ENCODE results near the gene DDX51.

The DDX51 gene

DNA sequence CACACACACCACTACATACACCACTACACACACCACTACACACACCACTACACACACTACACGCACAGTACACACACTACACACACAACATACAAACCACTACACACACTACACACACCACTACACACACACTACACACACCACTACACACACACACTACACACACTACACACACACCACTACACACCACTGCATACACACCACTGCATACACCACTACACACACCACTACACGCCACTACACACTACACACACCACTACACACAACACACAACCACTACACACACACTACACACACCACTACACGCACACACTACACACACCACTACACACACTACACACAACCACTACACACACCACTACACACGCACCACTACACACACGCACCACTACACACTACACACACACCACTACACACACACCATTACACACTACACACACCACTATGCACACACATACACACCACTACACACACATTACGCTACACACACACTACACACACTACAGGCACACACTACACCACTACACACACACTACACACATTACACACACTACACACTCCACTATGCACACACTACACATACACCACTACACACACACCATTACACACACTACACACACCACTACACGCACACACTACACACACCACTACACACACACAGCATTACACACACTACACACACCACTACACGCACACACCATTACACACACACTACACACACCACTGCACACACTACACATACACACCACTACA, 12.6 kb upstream of the DDX51 start:
- TF ChIP-seq, protein P1, sequence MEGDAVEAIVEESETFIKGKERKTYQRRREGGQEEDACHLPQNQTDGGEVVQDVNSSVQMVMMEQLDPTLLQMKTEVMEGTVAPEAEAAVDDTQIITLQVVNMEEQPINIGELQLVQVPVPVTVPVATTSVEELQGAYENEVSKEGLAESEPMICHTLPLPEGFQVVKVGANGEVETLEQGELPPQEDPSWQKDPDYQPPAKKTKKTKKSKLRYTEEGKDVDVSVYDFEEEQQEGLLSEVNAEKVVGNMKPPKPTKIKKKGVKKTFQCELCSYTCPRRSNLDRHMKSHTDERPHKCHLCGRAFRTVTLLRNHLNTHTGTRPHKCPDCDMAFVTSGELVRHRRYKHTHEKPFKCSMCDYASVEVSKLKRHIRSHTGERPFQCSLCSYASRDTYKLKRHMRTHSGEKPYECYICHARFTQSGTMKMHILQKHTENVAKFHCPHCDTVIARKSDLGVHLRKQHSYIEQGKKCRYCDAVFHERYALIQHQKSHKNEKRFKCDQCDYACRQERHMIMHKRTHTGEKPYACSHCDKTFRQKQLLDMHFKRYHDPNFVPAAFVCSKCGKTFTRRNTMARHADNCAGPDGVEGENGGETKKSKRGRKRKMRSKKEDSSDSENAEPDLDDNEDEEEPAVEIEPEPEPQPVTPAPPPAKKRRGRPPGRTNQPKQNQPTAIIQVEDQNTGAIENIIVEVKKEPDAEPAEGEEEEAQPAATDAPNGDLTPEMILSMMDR (IDR thresholded peaks at IDR 0.05; ENCODE audit: low read depth, low read length, missing control alignments): no peak
- H3K4me3 ChIP-seq (replicated peaks; ENCODE audit: low read depth, low read length): no peak overlapping the region
- no peak for DNase-seq (ENCODE audit: extremely low read depth, low read depth)

DNA sequence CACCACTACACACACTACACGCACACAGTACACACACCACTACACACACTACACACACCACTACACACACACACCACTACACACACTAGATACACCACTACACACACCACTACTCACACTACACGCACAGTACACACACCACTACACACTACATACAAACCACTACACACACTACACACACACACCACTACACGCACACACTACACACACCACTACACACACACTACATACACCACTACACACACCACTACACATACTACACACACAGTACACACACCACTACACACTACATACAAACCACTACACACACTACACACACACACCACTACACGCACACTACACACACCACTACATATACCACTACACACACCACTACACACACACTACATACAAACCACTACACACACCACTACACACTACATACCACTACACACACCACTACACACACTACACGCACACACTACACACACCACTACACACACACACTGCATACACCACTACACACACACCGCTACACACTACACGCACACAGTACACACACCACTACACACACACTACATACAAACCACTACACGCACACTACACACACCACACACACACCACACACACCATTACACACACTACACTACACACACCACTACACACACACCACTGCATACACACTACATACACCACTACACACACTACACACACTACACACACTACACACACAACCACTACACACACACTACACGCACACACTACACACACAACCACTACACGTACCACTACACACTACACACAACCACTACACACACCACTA, 11.9 kb upstream of the DDX51 start:
- TF ChIP-seq, protein P1 (IDR thresholded peaks at IDR 0.05; ENCODE audit: low read depth, low read length, missing control alignments): no peak
- H3K4me3 ChIP-seq (replicated peaks; ENCODE audit: low read depth, low read length): no peak overlapping the region
- no peak for DNase-seq (ENCODE audit: extremely low read depth, low read depth)

DNA sequence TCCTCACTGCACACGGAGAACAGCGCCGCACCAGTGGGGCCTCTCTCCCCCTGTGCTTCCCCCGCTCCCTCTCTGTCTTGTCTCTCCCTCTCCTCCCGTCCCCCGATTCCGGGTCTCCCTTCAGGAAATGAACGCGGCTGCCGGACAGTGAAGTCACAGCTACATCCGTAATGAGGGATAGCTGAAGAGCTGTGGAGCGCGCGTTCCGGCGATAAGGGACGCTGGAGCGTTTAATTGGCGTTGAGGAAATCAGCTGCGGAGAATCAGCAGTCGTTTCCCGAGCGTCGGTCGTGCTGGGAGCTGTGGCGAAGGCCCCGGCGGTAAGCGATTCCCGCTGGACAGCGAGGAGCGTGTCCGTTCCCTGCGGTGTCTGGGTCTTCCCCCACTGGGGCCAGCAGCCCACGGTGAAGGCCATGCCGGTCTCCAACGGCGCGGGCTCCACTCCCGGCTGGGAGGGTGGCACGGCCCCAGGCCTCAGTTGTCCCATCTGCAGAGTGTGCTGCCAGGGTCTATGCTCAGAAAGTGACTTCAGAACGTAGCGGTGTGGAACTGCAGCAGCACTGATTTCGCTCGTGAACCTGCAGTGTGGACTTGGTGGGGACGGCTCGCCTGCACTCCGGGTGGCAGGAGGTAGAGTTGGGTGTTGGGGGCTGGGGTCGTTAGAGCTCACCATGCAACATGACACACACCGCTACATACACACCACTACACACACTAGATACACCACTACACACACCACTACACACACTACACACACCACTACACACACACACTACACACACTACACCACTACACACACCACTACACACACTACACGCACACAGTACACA, 11.0 kb upstream of the DDX51 start:
- DNase-seq (ENCODE audit: extremely low read depth, low read depth): no peak
- H3K4me3 ChIP-seq (replicated peaks; ENCODE audit: low read depth, low read length): no peak overlapping the region
- TF ChIP-seq, protein P1 (IDR thresholded peaks at IDR 0.05; ENCODE audit: low read depth, low read length, missing control alignments): no peak

DNA sequence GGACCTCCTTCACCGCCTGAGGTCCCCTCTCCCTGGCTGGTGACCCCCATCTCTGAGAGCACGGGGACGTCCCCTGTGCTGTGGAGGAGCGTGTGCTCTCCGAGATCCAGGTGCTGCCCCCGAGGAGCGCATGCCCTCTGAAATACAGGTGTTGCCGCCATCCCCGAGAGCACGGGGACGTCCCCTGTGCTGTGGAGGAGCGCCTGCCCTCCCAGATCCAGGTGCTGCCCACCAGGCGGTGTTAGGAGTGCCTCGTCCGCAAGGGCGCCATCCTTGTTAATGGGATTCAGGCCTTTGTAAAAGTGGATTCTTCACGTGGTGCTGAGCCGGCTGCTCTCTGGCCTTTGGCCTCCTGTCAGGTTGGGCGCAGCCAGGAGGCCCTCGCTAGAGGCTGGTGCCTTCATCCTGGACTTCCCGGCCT, 10.2 kb upstream of the DDX51 start:
- no peak for DNase-seq (ENCODE audit: extremely low read depth, low read depth)
- TF ChIP-seq, protein P1 (IDR thresholded peaks at IDR 0.05; ENCODE audit: low read depth, low read length, missing control alignments): no peak
- H3K4me3 ChIP-seq (replicated peaks; ENCODE audit: low read depth, low read length): no peak overlapping the region

DNA sequence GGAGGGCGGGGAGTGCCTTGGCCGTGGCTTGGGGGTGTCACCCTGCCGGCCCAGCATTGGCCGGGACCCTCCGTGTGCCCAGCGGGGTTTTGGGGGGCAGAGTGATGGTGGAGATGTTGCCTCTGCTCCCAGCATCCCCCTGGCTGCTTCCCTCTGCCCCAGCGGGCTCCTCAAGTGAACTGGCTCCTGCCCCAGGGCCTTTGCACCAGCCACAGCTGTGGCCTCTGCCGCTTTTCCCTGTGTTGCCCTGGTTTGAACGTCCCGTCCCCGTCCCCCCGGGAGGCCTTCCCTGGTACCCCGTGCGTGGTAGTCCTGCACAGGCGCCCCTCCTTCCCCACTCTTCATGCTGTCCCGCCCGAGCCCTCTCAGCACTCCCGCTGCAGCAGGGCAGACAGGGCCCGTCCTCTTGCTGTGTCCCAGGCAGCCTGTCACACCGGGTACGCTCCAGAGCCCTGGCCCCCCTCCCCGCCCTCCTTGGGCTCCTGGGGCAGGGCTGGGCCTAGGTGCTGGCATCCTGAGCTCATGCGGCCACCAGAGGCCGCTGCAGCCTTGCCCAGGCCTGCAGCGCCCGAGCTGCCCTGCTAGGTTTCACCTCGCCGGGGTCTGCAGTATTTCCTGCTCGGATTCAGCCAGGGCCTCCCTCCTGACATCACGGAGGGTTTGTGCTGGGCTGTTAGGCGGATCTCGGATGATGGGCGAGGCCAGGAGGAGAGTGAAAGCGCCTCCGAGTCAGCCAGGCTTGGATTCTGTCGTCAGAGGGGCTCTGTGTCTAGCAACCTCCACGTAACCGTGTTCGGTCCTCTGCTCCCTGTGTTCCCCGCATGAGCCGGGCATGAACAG, 9.6 kb upstream of the DDX51 start:
- no peak overlapping the region for H3K4me3 ChIP-seq (replicated peaks; ENCODE audit: low read depth, low read length)
- DNase-seq (ENCODE audit: extremely low read depth, low read depth): peak; percentile 40
- TF ChIP-seq, protein P1 (IDR thresholded peaks at IDR 0.05; ENCODE audit: low read depth, low read length, missing control alignments): peak; percentile 97

DNA sequence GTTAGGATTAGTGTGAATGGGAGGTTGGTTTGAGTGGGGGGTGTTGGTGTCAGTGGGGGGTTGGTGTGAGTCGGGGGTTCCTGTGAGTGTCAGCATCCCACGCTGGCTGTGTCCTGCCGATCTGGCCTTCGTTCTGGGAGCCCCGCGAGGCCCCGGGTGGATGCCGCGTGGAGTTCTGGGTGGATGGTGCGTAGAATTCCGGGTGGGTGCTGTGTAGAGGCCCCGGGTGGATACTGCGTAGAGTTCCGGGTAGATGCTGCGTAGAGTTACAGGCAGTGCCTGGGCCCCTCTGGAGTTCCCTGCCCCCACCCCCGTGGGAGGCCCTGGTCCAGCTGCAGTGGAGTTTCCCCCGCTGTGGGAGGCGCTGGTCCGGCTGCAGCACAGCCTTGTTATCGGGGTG, 8.8 kb upstream of the DDX51 start:
- TF ChIP-seq, protein P1 (IDR thresholded peaks at IDR 0.05; ENCODE audit: low read depth, low read length, missing control alignments): no peak
- H3K4me3 ChIP-seq (replicated peaks; ENCODE audit: low read depth, low read length): no peak overlapping the region
- DNase-seq (ENCODE audit: extremely low read depth, low read depth): no peak
